Stimulated activated memory B cell treated with anti-CD40 and anti-IgM and Interleukin-4, amounts not matched to agents 10 μg/mL and 1 μg/mL and 100 μg/mL, for 72 hours (primary cell): ENCODE data around the gene AASDH.
"Not testable (repeated sequence)": the region's sequence is repeated elsewhere in the genome, so short reads cannot be mapped to it uniquely, and the experiment has no call there.

ENCODE experiments used
- ATAC-seq: fragments of 150-1000 bp; cut with Tn5 transposase; 2 replicates; pipeline ENCODE4 v1.10.0; 2021
- H3K27ac Mint-ChIP-seq: one replicate; pipeline ENCODE4 v1.8.0; 2022; ENCODE audit warnings: mild to moderate bottlenecking, mixed read lengths
- H3K27me3 Mint-ChIP-seq: one replicate; pipeline ENCODE4 v1.8.0; 2022; ENCODE audit warnings: mixed read lengths
- H3K36me3 Mint-ChIP-seq: one replicate; pipeline ENCODE4 v1.8.0; 2022; ENCODE audit warnings: mixed read lengths
- H3K4me1 Mint-ChIP-seq: one replicate; pipeline ENCODE4 v1.8.0; 2022; ENCODE audit warnings: mixed read lengths
- H3K4me3 Mint-ChIP-seq: one replicate; pipeline ENCODE4 v1.8.0; 2022; ENCODE audit warnings: mild to moderate bottlenecking, moderate library complexity, mixed read lengths
- H3K9me3 Mint-ChIP-seq: one replicate; pipeline ENCODE4 v1.8.0; 2022; ENCODE audit warnings: mixed read lengths

Gene AASDH

GRCh38 chr4:56362981-56363380 lies 24.3 kb downstream of the AASDH start:
- H3K27ac Mint-ChIP-seq, H3K27me3 Mint-ChIP-seq, H3K4me3 Mint-ChIP-seq, H3K9me3 Mint-ChIP-seq, H3K4me1 Mint-ChIP-seq, ATAC-seq: not testable (repeated sequence)
- peaks cover 41% of the 10 kb centered on the region for H3K36me3 Mint-ChIP-seq

DNA sequence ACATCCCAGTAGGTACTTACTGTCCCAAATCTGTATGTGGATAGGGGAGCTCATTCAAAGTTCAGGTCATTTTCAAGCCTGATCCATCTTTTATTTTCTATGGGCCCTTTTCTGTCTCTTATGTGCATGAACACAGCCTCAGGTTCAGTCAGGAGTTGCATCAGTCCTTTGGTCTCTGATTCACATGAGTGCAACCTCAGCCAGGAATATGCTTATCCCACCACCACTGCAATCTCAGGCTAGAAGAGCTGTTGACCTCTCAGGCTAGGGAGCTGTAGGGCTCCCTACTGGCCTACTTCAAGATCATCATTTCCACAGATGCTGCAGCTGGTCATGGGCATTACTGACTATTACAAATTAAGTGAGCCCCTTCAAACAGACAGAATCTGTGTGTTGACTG lies 27.2 kb downstream of the AASDH start:
- Mint-ChIP-seq H3K27ac (no peak overlapping the region), H3K4me1 (no peaks in the 10 kb centered on the region), H3K9me3 (no peaks in the 10 kb centered on the region), H3K4me3 (no peak overlapping the region), H3K27me3 (no peaks in the 10 kb centered on the region), H3K36me3 (peaks cover 27% of the 10 kb centered on the region)
- no peak for ATAC-seq

GRCh38 chr4:56356650-56357049 lies 30.6 kb downstream of the AASDH start:
- ATAC-seq, result no peak
- peaks cover 11% of the 10 kb centered on the region for H3K36me3 Mint-ChIP-seq
- no peak overlapping the region for H3K4me3 Mint-ChIP-seq
- no peaks in the 10 kb centered on the region for H3K9me3 Mint-ChIP-seq
- no peaks in the 10 kb centered on the region for H3K27me3 Mint-ChIP-seq
- H3K27ac Mint-ChIP-seq, result no peak overlapping the region
- no peaks in the 10 kb centered on the region for H3K4me1 Mint-ChIP-seq

GRCh38 chr4:56348576-56348975 lies 38.7 kb downstream of the AASDH start:
- H3K27me3 Mint-ChIP-seq, result no peaks in the 10 kb centered on the region
- H3K4me1 Mint-ChIP-seq, result no peaks in the 10 kb centered on the region
- ATAC-seq, result no peak
- peaks cover 31% of the 10 kb centered on the region for H3K36me3 Mint-ChIP-seq
- H3K9me3 Mint-ChIP-seq, result no peaks in the 10 kb centered on the region
- H3K27ac Mint-ChIP-seq, result no peak overlapping the region
- H3K4me3 Mint-ChIP-seq, result no peak overlapping the region

DNA sequence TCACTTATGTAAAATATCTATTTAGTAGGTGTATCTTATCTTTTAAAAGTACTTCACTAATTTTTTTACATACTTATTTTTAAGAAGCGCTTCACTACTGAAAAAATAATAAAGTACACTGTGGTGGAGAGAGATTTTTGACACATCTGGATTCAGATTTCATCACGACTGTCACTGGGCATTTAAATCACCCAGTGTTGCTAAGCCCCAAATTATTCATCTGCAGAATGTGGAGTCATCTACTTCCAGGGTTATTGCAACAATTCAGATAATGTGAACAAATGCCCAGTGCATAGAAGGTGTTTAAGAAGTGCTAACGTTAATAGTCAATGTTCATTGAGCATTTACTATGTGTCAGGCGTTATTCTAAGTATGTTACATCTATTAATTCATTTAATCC lies 41.8 kb downstream of the AASDH start:
- no peak overlapping the region for H3K4me3 Mint-ChIP-seq
- H3K27ac Mint-ChIP-seq, result no peak overlapping the region
- ATAC-seq, result no peak
- no peaks in the 10 kb centered on the region for H3K4me1 Mint-ChIP-seq
- no peaks in the 10 kb centered on the region for H3K27me3 Mint-ChIP-seq
- H3K9me3 Mint-ChIP-seq, result no peaks in the 10 kb centered on the region
- H3K36me3 Mint-ChIP-seq, result peaks cover 28% of the 10 kb centered on the region

DNA sequence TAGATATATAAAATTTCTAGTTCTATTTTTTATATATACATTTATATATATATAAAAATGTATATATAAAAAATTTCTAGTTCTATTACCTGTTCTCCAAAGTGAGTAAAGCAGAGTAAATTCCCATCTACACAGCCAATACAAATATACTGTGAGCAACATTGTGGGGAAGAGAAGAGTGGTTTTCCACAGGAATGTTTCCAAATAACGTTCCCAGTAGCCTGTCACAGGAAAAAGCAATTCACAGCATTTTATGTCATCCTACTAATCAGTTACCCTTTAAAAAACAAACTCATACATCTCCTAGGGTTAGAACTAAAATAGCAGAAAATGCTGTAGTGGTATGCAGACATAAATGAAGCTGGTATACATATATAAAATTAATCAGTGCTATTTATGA lies 44.5 kb downstream of the AASDH start:
- no peaks in the 10 kb centered on the region for H3K4me1 Mint-ChIP-seq
- H3K4me3 Mint-ChIP-seq, result no peak overlapping the region
- ATAC-seq, result no peak
- H3K27ac Mint-ChIP-seq, result no peak overlapping the region
- no peaks in the 10 kb centered on the region for H3K9me3 Mint-ChIP-seq
- no peaks in the 10 kb centered on the region for H3K27me3 Mint-ChIP-seq
- H3K36me3 Mint-ChIP-seq, result peaks cover 13% of the 10 kb centered on the region

DNA sequence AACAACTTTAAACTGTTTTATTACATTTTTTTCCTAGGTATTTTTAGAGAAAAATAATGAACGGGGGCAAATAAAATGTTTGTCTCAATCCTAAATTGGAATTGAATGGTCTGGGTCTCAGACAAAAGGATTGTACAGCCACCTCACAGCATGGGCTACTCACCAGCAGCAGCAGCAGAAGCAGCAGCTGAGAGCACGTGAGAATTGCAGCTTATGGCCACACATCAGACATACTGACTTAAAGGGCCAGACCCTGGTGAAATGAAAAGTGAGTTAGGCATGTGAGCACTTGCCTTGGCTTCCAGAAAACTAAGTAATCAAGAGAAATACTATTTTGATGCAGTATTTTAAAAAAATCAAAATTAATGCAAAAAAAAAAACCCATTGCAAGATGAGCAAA lies 56.6 kb downstream of the AASDH start:
- Mint-ChIP-seq H3K36me3 (no peaks in the 10 kb centered on the region), H3K9me3 (peaks cover 5% of the 10 kb centered on the region), H3K27me3 (no peaks in the 10 kb centered on the region), H3K4me1 (no peaks in the 10 kb centered on the region), H3K27ac (no peak overlapping the region), H3K4me3 (no peak overlapping the region)
- ATAC-seq, result no peak

GRCh38 chr4:56326363-56326762 lies 60.9 kb downstream of the AASDH start:
- H3K27me3 Mint-ChIP-seq, result no peaks in the 10 kb centered on the region
- ATAC-seq, result no peak
- H3K4me1 Mint-ChIP-seq, result no peaks in the 10 kb centered on the region
- H3K36me3 Mint-ChIP-seq, result no peaks in the 10 kb centered on the region
- no peak overlapping the region for H3K4me3 Mint-ChIP-seq
- no peak overlapping the region for H3K27ac Mint-ChIP-seq
- H3K9me3 Mint-ChIP-seq, result no peaks in the 10 kb centered on the region

- H3K36me3 Mint-ChIP-seq, result no peaks in the 10 kb centered on the region
- H3K27ac Mint-ChIP-seq, result no peak overlapping the region
- no peaks in the 10 kb centered on the region for H3K9me3 Mint-ChIP-seq
- H3K4me1 Mint-ChIP-seq, result no peaks in the 10 kb centered on the region
- no peaks in the 10 kb centered on the region for H3K27me3 Mint-ChIP-seq
- H3K4me3 Mint-ChIP-seq, result no peak overlapping the region
- ATAC-seq, result no peak
These were observed 63.2 kb downstream of the AASDH start for GRCh38 chr4:56324011-56324610.

DNA sequence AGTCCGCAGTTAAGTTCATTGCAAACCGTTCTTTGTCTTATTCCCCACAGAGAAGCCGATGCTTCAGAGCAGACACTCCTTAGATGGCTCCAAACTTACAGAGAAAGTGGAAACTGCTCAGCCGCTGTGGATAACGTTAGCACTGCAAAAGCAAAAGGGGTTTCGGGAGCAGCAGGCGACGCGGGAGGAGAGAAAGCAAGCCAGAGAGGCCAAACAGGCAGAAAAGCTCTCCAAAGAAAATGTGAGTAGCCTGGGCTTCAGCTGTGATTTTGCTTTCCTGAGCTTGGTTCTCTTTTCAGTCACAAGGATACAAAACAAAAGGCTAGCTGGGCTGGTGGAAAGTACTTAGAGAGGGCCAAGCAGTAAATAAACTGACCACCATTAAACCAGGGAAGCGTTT lies 64.0 kb downstream of the AASDH start:
- Mint-ChIP-seq H3K27me3 (no peaks in the 10 kb centered on the region), H3K4me1 (no peaks in the 10 kb centered on the region), H3K36me3 (no peaks in the 10 kb centered on the region), H3K4me3 (no peak overlapping the region), H3K9me3 (no peaks in the 10 kb centered on the region), H3K27ac (no peak overlapping the region)
- no peak for ATAC-seq

GRCh38 chr4:56321251-56321650 lies 66.0 kb downstream of the AASDH start:
- no peak for ATAC-seq
- no peaks in the 10 kb centered on the region for H3K4me1 Mint-ChIP-seq
- no peaks in the 10 kb centered on the region for H3K9me3 Mint-ChIP-seq
- H3K27ac Mint-ChIP-seq, result no peak overlapping the region
- no peaks in the 10 kb centered on the region for H3K27me3 Mint-ChIP-seq
- no peak overlapping the region for H3K4me3 Mint-ChIP-seq
- no peaks in the 10 kb centered on the region for H3K36me3 Mint-ChIP-seq

DNA sequence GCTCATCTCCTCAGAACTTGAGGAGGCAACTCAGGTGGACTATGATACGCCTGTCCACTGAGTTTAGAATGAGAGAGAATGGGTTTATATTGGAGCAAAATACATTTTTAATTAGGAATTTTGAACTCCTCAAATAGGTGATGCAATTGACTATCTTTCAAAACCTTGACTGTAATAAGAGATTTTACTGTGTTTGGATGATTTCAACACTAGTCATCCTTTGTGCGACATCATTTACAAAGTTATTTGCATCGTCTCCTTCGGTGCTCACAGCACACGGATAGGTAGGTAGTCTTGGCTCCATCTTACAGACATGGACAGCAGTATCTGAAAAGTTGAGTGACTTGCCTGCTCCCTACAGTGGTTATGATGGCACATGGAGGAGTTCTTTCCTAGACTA lies 67.0 kb downstream of the AASDH start:
- Mint-ChIP-seq H3K4me1 (no peaks in the 10 kb centered on the region), H3K9me3 (no peaks in the 10 kb centered on the region), H3K4me3 (no peak overlapping the region), H3K27me3 (no peaks in the 10 kb centered on the region), H3K27ac (no peak overlapping the region), H3K36me3 (no peaks in the 10 kb centered on the region)
- no peak for ATAC-seq

DNA sequence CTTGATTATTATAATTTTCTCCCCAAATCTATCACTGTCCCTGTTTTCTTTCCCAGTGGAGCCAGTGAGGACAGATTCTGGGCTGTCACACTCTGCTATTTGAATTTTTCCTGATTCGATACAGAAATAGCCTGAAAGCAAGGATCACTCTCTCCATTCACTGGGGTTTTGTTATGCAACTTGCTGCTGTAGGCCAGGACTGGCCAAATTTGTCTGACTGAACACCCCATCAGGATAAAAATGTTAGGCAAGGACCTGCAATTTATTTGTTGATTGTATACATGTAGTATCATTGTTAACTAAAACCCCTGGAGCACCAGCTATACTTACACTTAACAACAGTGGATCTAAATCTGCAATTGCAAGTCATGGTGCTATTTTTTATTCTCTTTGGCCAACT lies 68.7 kb downstream of the AASDH start:
- H3K27me3 Mint-ChIP-seq, result no peaks in the 10 kb centered on the region
- H3K4me3 Mint-ChIP-seq, result no peak overlapping the region
- H3K27ac Mint-ChIP-seq, result no peak overlapping the region
- no peaks in the 10 kb centered on the region for H3K4me1 Mint-ChIP-seq
- ATAC-seq, result no peak
- peaks cover 3% of the 10 kb centered on the region for H3K9me3 Mint-ChIP-seq
- H3K36me3 Mint-ChIP-seq, result peaks cover 6% of the 10 kb centered on the region

DNA sequence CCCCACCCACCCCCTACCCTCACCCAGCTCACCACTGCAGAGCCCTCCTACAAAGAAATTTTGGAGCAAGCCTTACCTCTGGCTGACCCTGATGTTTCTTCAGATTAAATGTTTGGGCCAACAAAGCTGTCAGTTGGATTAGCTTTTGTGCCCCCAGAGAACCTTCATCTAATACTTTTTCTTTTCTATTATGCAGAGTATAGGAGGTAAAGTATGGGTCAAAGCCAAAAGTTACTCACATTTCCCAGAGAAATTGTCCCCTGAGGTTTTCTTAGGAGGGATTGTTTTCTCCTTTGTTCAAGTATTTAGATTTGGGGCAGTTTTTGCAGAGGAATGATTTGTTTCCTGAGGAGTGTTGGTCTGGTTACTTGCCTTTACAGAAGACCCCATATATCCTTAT lies 69.5 kb downstream of the AASDH start:
- peaks cover 3% of the 10 kb centered on the region for H3K9me3 Mint-ChIP-seq
- no peaks in the 10 kb centered on the region for H3K4me1 Mint-ChIP-seq
- H3K4me3 Mint-ChIP-seq, result no peak overlapping the region
- no peak overlapping the region for H3K27ac Mint-ChIP-seq
- ATAC-seq, result no peak
- peaks cover 6% of the 10 kb centered on the region for H3K36me3 Mint-ChIP-seq
- H3K27me3 Mint-ChIP-seq, result no peaks in the 10 kb centered on the region

DNA sequence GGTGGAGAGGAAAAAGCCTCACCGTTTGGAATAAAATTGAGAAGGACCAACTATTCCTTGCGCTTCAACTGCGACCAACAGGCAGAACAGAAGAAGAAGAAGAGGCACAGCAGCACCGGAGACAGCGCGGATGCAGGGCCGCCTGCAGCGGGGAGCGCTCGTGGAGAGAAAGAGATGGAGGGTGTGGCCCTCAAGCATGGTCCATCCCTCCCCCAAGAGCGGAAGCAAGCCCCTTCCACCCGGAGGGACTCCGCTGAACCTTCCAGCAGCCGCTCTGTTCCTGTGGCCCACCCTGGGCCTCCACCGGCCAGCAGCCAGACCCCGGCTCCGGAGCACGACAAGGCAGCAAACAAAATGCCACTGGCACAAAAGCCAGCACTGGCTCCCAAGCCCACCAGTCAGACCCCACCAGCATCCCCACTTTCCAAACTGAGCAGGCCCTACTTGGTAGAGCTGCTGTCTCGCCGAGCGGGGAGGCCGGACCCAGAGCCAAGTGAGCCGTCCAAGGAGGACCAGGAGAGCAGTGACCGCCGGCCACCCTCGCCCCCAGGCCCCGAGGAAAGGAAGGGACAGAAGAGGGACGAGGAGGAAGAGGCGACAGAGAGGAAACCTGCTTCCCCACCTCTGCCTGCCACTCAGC lies 71.2 kb downstream of the AASDH start:
- Mint-ChIP-seq H3K27ac (no peak overlapping the region), H3K36me3 (peaks cover 6% of the 10 kb centered on the region), H3K4me1 (no peaks in the 10 kb centered on the region), H3K9me3 (peaks cover 3% of the 10 kb centered on the region), H3K4me3 (no peak overlapping the region), H3K27me3 (no peaks in the 10 kb centered on the region)
- ATAC-seq, result no peak

GRCh38 chr4:56315543-56315942 lies 71.7 kb downstream of the AASDH start:
- Mint-ChIP-seq H3K4me3 (no peak overlapping the region), H3K4me1 (no peaks in the 10 kb centered on the region), H3K27ac (no peak overlapping the region), H3K9me3 (peaks cover 3% of the 10 kb centered on the region), H3K36me3 (peaks cover 6% of the 10 kb centered on the region), H3K27me3 (no peaks in the 10 kb centered on the region)
- no peak for ATAC-seq
